Testis (tissue), 2 donors: ENCODE results near the gene MAGOH.

Experiments
- CTCF ChIP-seq, 3 experiments: fragments of 450-650 bp in 2 of 3; fragments of 200-600 bp in 1 of 3; sonication (generic) in 1 of 3; IDR thresholded peaks; one replicate each; pipeline ENCODE4 v1.5.1; 2016 to 2019; ENCODE audit warnings: antibody characterized with exemption in 3 of 3, mild to moderate bottlenecking in 2 of 3, moderate library complexity in 1 of 3
- POLR2A ChIP-seq: fragments of 450-650 bp; IDR thresholded peaks from one replicate; pipeline ENCODE4 v1.6.1; 2017; ENCODE audit warnings: antibody characterized with exemption, mild to moderate bottlenecking, moderate library complexity

GRCh38 chr1:53255031-53255430, 16.7 kb upstream of the MAGOH start:
- TF ChIP-seq CTCF (IDR thresholded peaks at IDR 0.05), result no peak
- no peak for TF ChIP-seq POLR2A
